ENCODE measurements around the gene NFE2L1.

NFE2L1 gene

DNA sequence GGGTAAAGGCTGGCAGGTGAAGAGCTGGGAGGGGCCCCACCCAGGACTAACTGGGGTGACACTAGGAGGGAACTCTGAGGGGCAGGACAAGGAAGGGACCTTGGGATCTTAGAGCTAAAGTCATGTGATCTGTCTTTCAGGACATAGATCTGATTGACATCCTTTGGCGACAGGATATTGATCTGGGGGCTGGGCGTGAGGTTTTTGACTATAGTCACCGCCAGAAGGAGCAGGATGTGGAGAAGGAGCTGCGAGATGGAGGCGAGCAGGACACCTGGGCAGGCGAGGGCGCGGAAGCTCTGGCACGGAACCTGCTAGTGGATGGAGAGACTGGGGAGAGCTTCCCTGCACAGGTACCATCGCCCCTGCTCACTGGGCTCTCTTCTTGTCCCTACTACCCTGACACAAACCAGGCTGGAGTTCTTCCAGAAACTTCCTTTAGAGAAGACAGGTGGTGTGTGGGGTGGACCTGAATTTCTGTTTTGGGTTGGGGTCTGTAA, 8.1 kb downstream of the NFE2L1 start:
- H3K4me3 ChIP-seq (ENCODE audit: low read length in 2 of 2): no peak overlapping the region
- H3K27ac ChIP-seq (ENCODE audit: low read depth in 2 of 2, low read length in 2 of 2): no peak overlapping the region
- no peaks in the 10 kb centered on the region for H3K9me3 ChIP-seq (ENCODE audit: control insufficient read depth in 2 of 2, low read length in 2 of 2)
- peaks cover 33% of the 10 kb centered on the region in 2 donors for H3K4me1 ChIP-seq (ENCODE audit: control insufficient read depth in 2 of 2, insufficient read depth in 2 of 2, low read length in 2 of 2)
- H3K27me3 ChIP-seq (ENCODE audit: control insufficient read depth in 2 of 2, insufficient read depth in 2 of 2, low read length in 2 of 2): no peaks in the 10 kb centered on the region
- H3K36me3 ChIP-seq (ENCODE audit: control insufficient read depth in 2 of 2, insufficient read depth in 2 of 2, low read length in 2 of 2): peaks cover 53 to 76% of the 10 kb centered on the region in 2 donors
- H3K9ac ChIP-seq (ENCODE audit: low read depth in 1 of 2, low read length in 2 of 2): no peak overlapping the region

DNA sequence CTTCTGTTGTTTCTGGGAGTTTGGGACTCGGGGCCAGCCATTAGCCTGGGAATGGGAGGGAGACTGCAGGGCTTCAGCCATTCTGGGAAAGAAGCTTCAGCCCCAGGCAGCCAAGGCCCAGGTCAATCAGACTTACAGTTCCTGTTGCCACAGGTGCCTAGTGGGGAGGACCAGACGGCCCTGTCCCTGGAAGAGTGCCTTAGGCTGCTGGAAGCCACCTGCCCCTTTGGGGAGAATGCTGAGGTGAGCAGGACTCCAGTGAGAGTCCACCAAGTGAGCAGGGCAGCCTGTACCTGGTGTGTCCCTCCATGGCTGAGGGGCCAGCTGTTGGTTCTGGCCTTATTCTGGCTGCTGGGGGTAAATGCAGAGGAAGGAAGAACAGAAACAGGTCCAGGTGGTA, 8.7 kb downstream of the NFE2L1 start:
- Histone ChIP-seq H3K27ac (ENCODE audit: low read depth in 2 of 2, low read length in 2 of 2) (no peak overlapping the region), H3K9me3 (ENCODE audit: control insufficient read depth in 2 of 2, low read length in 2 of 2) (no peaks in the 10 kb centered on the region), H3K4me1 (ENCODE audit: control insufficient read depth in 2 of 2, insufficient read depth in 2 of 2, low read length in 2 of 2) (peaks cover 27 to 28% of the 10 kb centered on the region in 2 donors), H3K27me3 (ENCODE audit: control insufficient read depth in 2 of 2, insufficient read depth in 2 of 2, low read length in 2 of 2) (no peaks in the 10 kb centered on the region), H3K9ac (ENCODE audit: low read depth in 1 of 2, low read length in 2 of 2) (no peak overlapping the region), H3K36me3 (ENCODE audit: control insufficient read depth in 2 of 2, insufficient read depth in 2 of 2, low read length in 2 of 2) (peaks cover 59 to 77% of the 10 kb centered on the region in 2 donors), H3K4me3 (ENCODE audit: low read length in 2 of 2) (no peak overlapping the region)

DNA sequence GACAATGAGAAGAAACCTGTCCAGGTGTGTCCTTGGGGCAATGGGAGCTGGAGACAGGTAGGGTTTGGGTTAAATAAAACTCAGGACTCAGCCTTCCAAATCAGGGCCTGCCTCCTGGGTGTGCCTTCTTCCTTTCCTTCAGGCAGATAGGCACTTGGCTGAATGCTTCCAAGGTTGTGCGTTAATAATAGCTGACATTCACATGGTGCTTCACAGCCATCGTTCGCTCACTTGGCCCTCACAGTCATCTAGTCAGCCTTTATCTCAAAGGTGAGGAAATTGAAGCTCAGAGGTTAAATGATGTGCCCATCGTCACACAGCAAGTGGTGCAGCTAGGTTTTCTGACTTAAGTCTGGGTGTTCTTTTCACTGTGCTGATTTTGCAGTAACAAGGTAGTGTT, 9.5 kb downstream of the NFE2L1 start:
- Histone ChIP-seq H3K9ac (ENCODE audit: low read depth in 1 of 2, low read length in 2 of 2) (no peak overlapping the region), H3K4me1 (ENCODE audit: control insufficient read depth in 2 of 2, insufficient read depth in 2 of 2, low read length in 2 of 2) (peaks cover 20 to 21% of the 10 kb centered on the region in 2 donors), H3K36me3 (ENCODE audit: control insufficient read depth in 2 of 2, insufficient read depth in 2 of 2, low read length in 2 of 2) (peaks cover 66 to 81% of the 10 kb centered on the region in 2 donors), H3K9me3 (ENCODE audit: control insufficient read depth in 2 of 2, low read length in 2 of 2) (no peaks in the 10 kb centered on the region), H3K27me3 (ENCODE audit: control insufficient read depth in 2 of 2, insufficient read depth in 2 of 2, low read length in 2 of 2) (no peaks in the 10 kb centered on the region), H3K4me3 (ENCODE audit: low read length in 2 of 2) (no peak overlapping the region), H3K27ac (ENCODE audit: low read depth in 2 of 2, low read length in 2 of 2) (no peak overlapping the region)

DNA sequence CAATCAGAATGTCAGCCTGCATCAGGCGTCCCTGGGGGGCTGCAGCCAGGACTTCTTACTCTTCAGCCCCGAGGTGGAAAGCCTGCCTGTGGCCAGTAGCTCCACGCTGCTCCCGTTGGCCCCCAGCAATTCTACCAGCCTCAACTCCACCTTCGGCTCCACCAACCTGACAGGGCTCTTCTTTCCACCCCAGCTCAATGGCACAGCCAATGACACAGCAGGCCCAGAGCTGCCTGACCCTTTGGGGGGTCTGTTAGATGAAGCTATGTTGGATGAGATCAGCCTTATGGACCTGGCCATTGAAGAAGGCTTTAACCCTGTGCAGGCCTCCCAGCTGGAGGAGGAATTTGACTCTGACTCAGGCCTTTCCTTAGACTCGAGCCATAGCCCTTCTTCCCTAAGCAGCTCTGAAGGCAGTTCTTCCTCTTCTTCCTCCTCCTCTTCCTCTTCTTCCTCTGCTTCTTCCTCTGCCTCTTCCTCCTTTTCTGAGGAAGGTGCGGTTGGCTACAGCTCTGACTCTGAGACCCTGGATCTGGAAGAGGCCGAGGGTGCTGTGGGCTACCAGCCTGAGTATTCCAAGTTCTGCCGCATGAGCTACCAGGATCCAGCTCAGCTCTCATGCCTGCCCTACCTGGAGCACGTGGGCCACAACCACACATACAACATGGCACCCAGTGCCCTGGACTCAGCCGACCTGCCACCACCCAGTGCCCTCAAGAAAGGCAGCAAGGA, 10.4 kb downstream of the NFE2L1 start:
- no peaks in the 10 kb centered on the region for H3K27me3 ChIP-seq (ENCODE audit: control insufficient read depth in 2 of 2, insufficient read depth in 2 of 2, low read length in 2 of 2)
- no peak overlapping the region for H3K9ac ChIP-seq (ENCODE audit: low read depth in 1 of 2, low read length in 2 of 2)
- peaks cover 72 to 78% of the 10 kb centered on the region in 2 donors for H3K36me3 ChIP-seq (ENCODE audit: control insufficient read depth in 2 of 2, insufficient read depth in 2 of 2, low read length in 2 of 2)
- H3K4me3 ChIP-seq (ENCODE audit: low read length in 2 of 2): no peak overlapping the region
- H3K9me3 ChIP-seq (ENCODE audit: control insufficient read depth in 2 of 2, low read length in 2 of 2): no peaks in the 10 kb centered on the region
- no peak overlapping the region for H3K27ac ChIP-seq (ENCODE audit: low read depth in 2 of 2, low read length in 2 of 2)
- peaks cover 11% of the 10 kb centered on the region in 2 donors for H3K4me1 ChIP-seq (ENCODE audit: control insufficient read depth in 2 of 2, insufficient read depth in 2 of 2, low read length in 2 of 2)

DNA sequence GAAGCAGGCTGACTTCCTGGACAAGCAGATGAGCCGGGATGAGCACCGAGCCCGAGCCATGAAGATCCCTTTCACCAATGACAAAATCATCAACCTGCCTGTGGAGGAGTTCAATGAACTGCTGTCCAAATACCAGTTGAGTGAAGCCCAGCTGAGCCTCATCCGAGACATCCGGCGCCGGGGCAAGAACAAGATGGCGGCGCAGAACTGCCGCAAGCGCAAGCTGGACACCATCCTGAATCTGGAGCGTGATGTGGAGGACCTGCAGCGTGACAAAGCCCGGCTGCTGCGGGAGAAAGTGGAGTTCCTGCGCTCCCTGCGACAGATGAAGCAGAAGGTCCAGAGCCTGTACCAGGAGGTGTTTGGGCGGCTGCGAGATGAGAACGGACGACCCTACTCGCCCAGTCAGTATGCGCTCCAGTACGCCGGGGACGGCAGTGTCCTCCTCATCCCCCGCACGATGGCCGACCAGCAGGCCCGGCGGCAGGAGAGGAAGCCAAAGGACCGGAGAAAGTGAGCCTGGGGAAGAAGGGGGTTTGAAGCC, 11.0 kb downstream of the NFE2L1 start:
- H3K36me3 ChIP-seq (ENCODE audit: control insufficient read depth in 2 of 2, insufficient read depth in 2 of 2, low read length in 2 of 2): peaks cover 72 to 75% of the 10 kb centered on the region in 2 donors
- no peaks in the 10 kb centered on the region for H3K27me3 ChIP-seq (ENCODE audit: control insufficient read depth in 2 of 2, insufficient read depth in 2 of 2, low read length in 2 of 2)
- H3K27ac ChIP-seq (ENCODE audit: low read depth in 2 of 2, low read length in 2 of 2): no peak overlapping the region
- H3K9ac ChIP-seq (ENCODE audit: low read depth in 1 of 2, low read length in 2 of 2): no peak overlapping the region
- no peaks in the 10 kb centered on the region for H3K9me3 ChIP-seq (ENCODE audit: control insufficient read depth in 2 of 2, low read length in 2 of 2)
- peaks cover 5% of the 10 kb centered on the region in 2 donors for H3K4me1 ChIP-seq (ENCODE audit: control insufficient read depth in 2 of 2, insufficient read depth in 2 of 2, low read length in 2 of 2)
- H3K4me3 ChIP-seq (ENCODE audit: low read length in 2 of 2): no peak overlapping the region

DNA sequence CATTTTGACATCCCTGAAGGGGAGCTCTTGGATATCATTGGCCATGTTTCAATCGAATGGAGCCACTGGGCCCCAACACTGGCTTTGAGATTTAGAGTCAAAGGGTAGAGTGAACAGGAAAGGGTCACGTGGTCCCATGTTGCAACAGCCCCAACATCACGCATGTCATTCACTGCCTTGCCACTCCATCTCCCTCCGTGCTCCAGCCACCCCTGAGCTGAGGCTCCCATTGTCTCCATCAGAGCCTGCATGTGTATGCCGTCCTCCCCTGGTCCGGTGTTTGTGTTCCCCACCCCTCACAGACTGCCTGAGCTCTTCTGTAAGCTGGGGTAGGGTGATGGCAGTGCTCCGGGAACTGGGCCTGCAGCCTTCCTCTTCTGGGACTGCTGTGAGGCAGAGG, 12.1 kb downstream of the NFE2L1 start:
- H3K4me1 ChIP-seq (ENCODE audit: control insufficient read depth in 2 of 2, insufficient read depth in 2 of 2, low read length in 2 of 2): peaks cover 0 to 2% of the 10 kb centered on the region in 2 donors
- peaks cover 79 to 82% of the 10 kb centered on the region in 2 donors for H3K36me3 ChIP-seq (ENCODE audit: control insufficient read depth in 2 of 2, insufficient read depth in 2 of 2, low read length in 2 of 2)
- H3K27ac ChIP-seq (ENCODE audit: low read depth in 2 of 2, low read length in 2 of 2): no peak overlapping the region
- no peaks in the 10 kb centered on the region for H3K9me3 ChIP-seq (ENCODE audit: control insufficient read depth in 2 of 2, low read length in 2 of 2)
- no peak overlapping the region for H3K4me3 ChIP-seq (ENCODE audit: low read length in 2 of 2)
- H3K9ac ChIP-seq (ENCODE audit: low read depth in 1 of 2, low read length in 2 of 2): no peak overlapping the region
- no peaks in the 10 kb centered on the region for H3K27me3 ChIP-seq (ENCODE audit: control insufficient read depth in 2 of 2, insufficient read depth in 2 of 2, low read length in 2 of 2)

DNA sequence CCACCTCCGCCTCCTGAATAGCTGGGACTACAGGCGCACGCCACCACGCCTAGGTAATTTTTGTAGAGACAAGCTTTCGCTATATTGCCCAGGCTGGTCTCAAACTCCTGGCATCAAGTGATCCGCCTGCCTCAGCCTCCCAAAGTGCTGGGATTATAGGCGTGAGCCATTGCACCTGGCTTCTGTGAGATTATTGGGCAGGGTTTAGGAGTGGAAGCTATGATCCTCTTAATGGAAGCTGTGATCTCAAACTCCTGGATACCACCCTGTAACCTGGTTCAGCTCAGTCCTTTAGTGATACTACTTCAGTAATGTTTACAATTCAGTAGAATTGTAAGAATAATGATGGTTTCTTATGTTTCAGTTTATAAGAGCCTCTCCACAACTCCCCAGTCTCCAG, 14.1 kb downstream of the NFE2L1 start:
- no peak overlapping the region for H3K4me3 ChIP-seq (ENCODE audit: low read length in 2 of 2)
- H3K36me3 ChIP-seq (ENCODE audit: control insufficient read depth in 2 of 2, insufficient read depth in 2 of 2, low read length in 2 of 2): peaks cover 72 to 80% of the 10 kb centered on the region in 2 donors
- H3K9ac ChIP-seq (ENCODE audit: low read depth in 1 of 2, low read length in 2 of 2): no peak overlapping the region
- H3K27ac ChIP-seq (ENCODE audit: low read depth in 2 of 2, low read length in 2 of 2): no peak overlapping the region
- H3K9me3 ChIP-seq (ENCODE audit: control insufficient read depth in 2 of 2, low read length in 2 of 2): no peaks in the 10 kb centered on the region
- peaks cover 0 to 2% of the 10 kb centered on the region in 2 donors for H3K4me1 ChIP-seq (ENCODE audit: control insufficient read depth in 2 of 2, insufficient read depth in 2 of 2, low read length in 2 of 2)
- no peaks in the 10 kb centered on the region for H3K27me3 ChIP-seq (ENCODE audit: control insufficient read depth in 2 of 2, insufficient read depth in 2 of 2, low read length in 2 of 2)

DNA sequence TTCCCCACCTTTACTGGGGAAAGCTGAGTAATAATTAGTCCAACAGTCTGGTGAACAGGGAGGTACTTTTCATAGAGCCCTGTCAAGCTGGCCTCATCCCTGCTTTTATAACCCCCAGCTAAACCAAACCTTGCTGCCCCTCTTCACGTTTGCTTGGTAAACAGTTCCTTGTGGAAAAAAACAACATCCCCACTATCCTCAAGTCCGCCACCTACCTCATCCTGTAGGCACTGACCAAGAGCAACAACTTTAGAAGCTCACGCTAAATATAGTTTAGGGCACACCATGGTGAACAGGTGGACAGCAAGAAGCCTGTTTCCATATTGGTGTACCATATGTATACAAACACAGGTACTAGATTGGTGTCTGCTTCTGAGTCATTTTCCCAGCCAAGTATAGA, 16.5 kb downstream of the NFE2L1 start:
- H3K27ac ChIP-seq (ENCODE audit: low read depth in 2 of 2, low read length in 2 of 2): no peak overlapping the region

DNA sequence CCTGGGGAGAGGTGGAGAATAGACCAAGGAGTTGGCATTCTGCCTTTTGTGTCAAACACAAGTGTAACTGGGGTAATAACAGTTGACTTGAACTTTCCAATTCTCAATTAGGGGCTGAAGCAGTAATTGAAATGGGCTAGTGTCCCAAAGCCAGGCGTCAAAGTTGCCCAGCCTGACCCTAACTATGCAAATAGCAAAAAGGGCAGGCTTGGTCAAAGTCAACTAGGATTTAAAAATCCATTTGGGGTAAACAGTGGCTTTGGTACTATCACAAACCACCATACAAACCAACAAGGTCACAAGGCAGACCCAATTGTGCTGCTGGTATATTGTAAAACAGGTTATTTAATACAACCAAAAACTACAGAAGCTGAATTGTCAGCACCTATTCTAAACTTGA, 18.0 kb downstream of the NFE2L1 start:
- Histone ChIP-seq H3K27ac (ENCODE audit: low read depth in 2 of 2, low read length in 2 of 2) (no peak overlapping the region), H3K36me3 (ENCODE audit: control insufficient read depth in 2 of 2, insufficient read depth in 2 of 2, low read length in 2 of 2) (peaks cover 55 to 72% of the 10 kb centered on the region in 2 donors), H3K4me3 (ENCODE audit: low read length in 2 of 2) (no peak overlapping the region), H3K27me3 (ENCODE audit: control insufficient read depth in 2 of 2, insufficient read depth in 2 of 2, low read length in 2 of 2) (no peaks in the 10 kb centered on the region), H3K9me3 (ENCODE audit: control insufficient read depth in 2 of 2, low read length in 2 of 2) (no peaks in the 10 kb centered on the region), H3K9ac (ENCODE audit: low read depth in 1 of 2, low read length in 2 of 2) (no peak overlapping the region), H3K4me1 (ENCODE audit: control insufficient read depth in 2 of 2, insufficient read depth in 2 of 2, low read length in 2 of 2) (no peaks in the 10 kb centered on the region)

More for the DNA sequence above, 16.5 kb downstream of the NFE2L1 start:
- Histone ChIP-seq H3K9ac (ENCODE audit: low read depth in 1 of 2, low read length in 2 of 2) (no peak overlapping the region), H3K4me1 (ENCODE audit: control insufficient read depth in 2 of 2, insufficient read depth in 2 of 2, low read length in 2 of 2) (peaks cover 0 to 2% of the 10 kb centered on the region in 2 donors), H3K9me3 (ENCODE audit: control insufficient read depth in 2 of 2, low read length in 2 of 2) (no peaks in the 10 kb centered on the region), H3K4me3 (ENCODE audit: low read length in 2 of 2) (no peak overlapping the region), H3K27me3 (ENCODE audit: control insufficient read depth in 2 of 2, insufficient read depth in 2 of 2, low read length in 2 of 2) (no peaks in the 10 kb centered on the region), H3K36me3 (ENCODE audit: control insufficient read depth in 2 of 2, insufficient read depth in 2 of 2, low read length in 2 of 2) (peaks cover 56 to 68% of the 10 kb centered on the region in 2 donors)

DNA sequence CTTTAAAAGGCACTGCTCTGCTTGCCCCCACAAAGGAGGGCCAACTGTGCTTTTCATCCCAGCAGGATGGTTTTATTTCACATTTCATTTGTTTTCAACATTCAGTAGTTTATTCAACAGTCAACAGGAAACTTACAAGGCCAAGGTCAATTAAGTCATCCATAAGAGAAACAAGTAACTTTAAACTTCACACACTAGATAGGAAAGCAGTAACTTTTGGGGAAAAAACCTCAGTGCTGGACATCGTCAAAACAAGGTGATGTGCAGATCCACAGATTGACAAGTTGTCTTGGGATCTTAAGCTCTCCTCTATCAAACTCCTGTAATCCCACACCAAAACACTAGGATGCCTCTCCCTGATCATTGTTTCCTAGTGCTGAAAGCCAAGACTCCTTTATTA, 18.5 kb downstream of the NFE2L1 start:
- no peaks in the 10 kb centered on the region for H3K9me3 ChIP-seq (ENCODE audit: control insufficient read depth in 2 of 2, low read length in 2 of 2)
- H3K27ac ChIP-seq (ENCODE audit: low read depth in 2 of 2, low read length in 2 of 2): no peak overlapping the region
- H3K27me3 ChIP-seq (ENCODE audit: control insufficient read depth in 2 of 2, insufficient read depth in 2 of 2, low read length in 2 of 2): no peaks in the 10 kb centered on the region
- H3K4me3 ChIP-seq (ENCODE audit: low read length in 2 of 2): no peak overlapping the region
- peaks cover 55 to 73% of the 10 kb centered on the region in 2 donors for H3K36me3 ChIP-seq (ENCODE audit: control insufficient read depth in 2 of 2, insufficient read depth in 2 of 2, low read length in 2 of 2)
- H3K9ac ChIP-seq (ENCODE audit: low read depth in 1 of 2, low read length in 2 of 2): no peak overlapping the region
- H3K4me1 ChIP-seq (ENCODE audit: control insufficient read depth in 2 of 2, insufficient read depth in 2 of 2, low read length in 2 of 2): no peaks in the 10 kb centered on the region
